Activated T-cell treated with anti-CD3 and anti-CD28 coated beads for 24 hours (primary cell): ENCODE data around the gene RTN4RL1.
"Not testable (repeated sequence)": the region's sequence is repeated elsewhere in the genome, so short reads cannot be mapped to it uniquely, and the experiment has no call there.

Experiments used
- DNase-seq: peaks from one replicate; pipeline ENCODE4 v3.0.0-alpha.2; 2020; ENCODE audit warnings: low read depth

Gene RTN4RL1

GRCh38 chr17:1999557-2000251 lies 25.4 kb downstream of the RTN4RL1 start:
- no peak for DNase-seq

- no peak for DNase-seq
Observed at GRCh38 chr17:1997927-1998742, 27.0 kb downstream of the RTN4RL1 start.

GRCh38 chr17:1997289-1997926 lies 27.7 kb downstream of the RTN4RL1 start:
- DNase-seq, result no peak

GRCh38 chr17:1996800-1997288 lies 28.3 kb downstream of the RTN4RL1 start:
- DNase-seq, result no peak

GRCh38 chr17:1995907-1996799 lies 29.0 kb downstream of the RTN4RL1 start:
- no peak for DNase-seq

- no peak for DNase-seq
Observed at GRCh38 chr17:1995321-1995892, 29.7 kb downstream of the RTN4RL1 start.

GRCh38 chr17:1994707-1995106 lies 30.4 kb downstream of the RTN4RL1 start:
- DNase-seq, result no peak

- no peak for DNase-seq
Observed at GRCh38 chr17:1992541-1992940, 32.6 kb downstream of the RTN4RL1 start.

- DNase-seq, result no peak
Observed at GRCh38 chr17:1989135-1989534, 36.0 kb downstream of the RTN4RL1 start.

GRCh38 chr17:1986783-1987451 lies 38.2 kb downstream of the RTN4RL1 start:
- DNase-seq, result no peak

GRCh38 chr17:1985686-1986085 lies 39.4 kb downstream of the RTN4RL1 start:
- no peak for DNase-seq

GRCh38 chr17:1985093-1985492 lies 40.0 kb downstream of the RTN4RL1 start:
- DNase-seq, result no peak

GRCh38 chr17:1982793-1983366 lies 42.3 kb downstream of the RTN4RL1 start:
- not testable (repeated sequence) for DNase-seq

GRCh38 chr17:1980665-1981250 lies 44.4 kb downstream of the RTN4RL1 start:
- no peak for DNase-seq

- no peak for DNase-seq
Observed at GRCh38 chr17:1979182-1979985, 45.8 kb downstream of the RTN4RL1 start.

- DNase-seq, result no peak
Observed at GRCh38 chr17:1978396-1978949, 46.7 kb downstream of the RTN4RL1 start.

- DNase-seq, result no peak
Observed at GRCh38 chr17:1977583-1978395, 47.3 kb downstream of the RTN4RL1 start.

- DNase-seq, result no peak
Observed at GRCh38 chr17:1976683-1977064, 48.5 kb downstream of the RTN4RL1 start.
